ENCODE data around the gene FAM8A1. TPM values are rescaled to one million over a fixed set of nuclear protein-coding genes. Genes with fewer than 3 reads are reported as not detected.

Gene FAM8A1
- total and polyA plus RNA-seq, 2 of the 13 experiments (the other 11 are each of a cell fraction or from before 2014, with no cell fraction given) = 30.5 to 34.3 TPM

DNA sequence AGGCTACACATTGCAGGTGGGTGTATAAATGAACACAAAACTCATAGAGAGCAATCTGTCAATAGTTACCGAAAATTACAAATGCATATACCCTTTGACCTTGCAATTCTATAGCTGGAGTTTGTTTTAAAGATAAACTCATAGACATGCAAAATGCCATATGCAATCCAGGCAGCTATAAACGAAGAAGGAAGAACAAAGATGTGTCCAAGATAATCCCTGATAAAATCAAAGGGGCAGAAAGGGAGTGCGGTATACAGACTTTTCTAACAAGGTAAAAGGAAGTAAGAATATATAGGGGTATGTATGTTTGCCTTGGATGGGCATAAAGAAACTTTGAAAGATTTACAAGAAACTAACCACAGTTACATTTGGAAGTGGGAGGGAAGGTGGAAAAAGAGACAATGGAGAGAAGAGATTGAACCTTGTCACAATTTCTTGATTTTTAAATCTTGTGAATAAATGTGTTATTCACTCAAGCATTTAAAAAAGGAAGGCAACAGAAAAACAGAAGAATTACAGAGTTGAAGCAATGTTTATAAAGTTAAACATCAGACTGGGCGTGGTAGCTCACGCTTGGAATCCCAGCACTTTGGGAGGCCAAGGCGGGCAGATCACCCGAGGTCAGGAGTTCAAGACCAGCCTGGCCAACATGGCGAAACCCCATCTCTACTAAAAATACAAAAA lies 29.9 kb downstream of the FAM8A1 start:
- ChIA-PET POLR2A (interaction anchor here (1.4 kb wide), 1 partner anchor 30 kb away, joined by 5 read pairs; the partner anchor contains the start of gene FAM8A1), CTCF (ENCODE audit: low intra/inter-chr PET ratio, low total read pairs) (no interaction called here)
- Histone ChIP-seq H3K4me1 (ENCODE audit: insufficient read depth, low read length) (peaks cover 19% of the 10 kb centered on the region), H3K36me3 (replicated peaks in 1 of 2; ENCODE audit: control insufficient read depth in 1 of 2, insufficient read depth in 2 of 2, low read length in 2 of 2) (peaks cover 16 to 79% of the 10 kb centered on the region in 2 experiments), H3K4me3 (replicated peaks in 1 of 3; ENCODE audit: insufficient read depth in 1 of 3, low read depth in 2 of 3, low read length in 3 of 3) (no peak overlapping the region), H4K20me1 (ENCODE audit: insufficient read depth, low read length) (no peaks in the 10 kb centered on the region), H3K9ac (ENCODE audit: insufficient read depth, low read depth, low read length) (no peak overlapping the region), H3K27me3 (ENCODE audit: control insufficient read depth in 1 of 2, insufficient read depth in 2 of 2, low read length in 2 of 2) (no peaks in the 10 kb centered on the region), H3K4me2 (ENCODE audit: low read depth, low read length) (no peak overlapping the region), H2AFZ (ENCODE audit: low read length) (no peak overlapping the region), H3K9me3 (ENCODE audit: low read length) (no peaks in the 10 kb centered on the region), H3K79me2 (ENCODE audit: insufficient read depth, low read length) (no peaks in the 10 kb centered on the region), H3K27ac (ENCODE audit: extremely low read length, insufficient read depth, low read length) (no peak overlapping the region)
- TF ChIP-seq, protein P1, sequence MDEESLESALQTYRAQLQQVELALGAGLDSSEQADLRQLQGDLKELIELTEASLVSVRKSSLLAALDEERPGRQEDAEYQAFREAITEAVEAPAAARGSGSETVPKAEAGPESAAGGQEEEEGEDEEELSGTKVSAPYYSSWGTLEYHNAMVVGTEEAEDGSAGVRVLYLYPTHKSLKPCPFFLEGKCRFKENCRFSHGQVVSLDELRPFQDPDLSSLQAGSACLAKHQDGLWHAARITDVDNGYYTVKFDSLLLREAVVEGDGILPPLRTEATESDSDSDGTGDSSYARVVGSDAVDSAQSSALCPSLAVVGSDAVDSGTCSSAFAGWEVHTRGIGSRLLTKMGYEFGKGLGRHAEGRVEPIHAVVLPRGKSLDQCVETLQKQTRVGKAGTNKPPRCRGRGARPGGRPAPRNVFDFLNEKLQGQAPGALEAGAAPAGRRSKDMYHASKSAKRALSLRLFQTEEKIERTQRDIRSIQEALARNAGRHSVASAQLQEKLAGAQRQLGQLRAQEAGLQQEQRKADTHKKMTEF (CRISPR knock-in tag; IDR thresholded peaks at IDR 0.05) = 0 out of 2 replicates have a peak, but pooled peaks have one; percentile 37
- TF ChIP-seq ZMYM4 (CRISPR knock-in tag; IDR thresholded peaks at IDR 0.05) (0 out of 2 replicates have a peak, but pooled peaks have one; percentile 23), ZNF879 (CRISPR knock-in tag; IDR thresholded peaks at IDR 0.05) (no peak), BCL6 (CRISPR knock-in tag; IDR thresholded peaks at IDR 0.05) (0 out of 2 replicates have a peak, but pooled peaks have one; percentile 6)
- no peak for DNase-seq (ENCODE audit: low spot score)
- no peak for ATAC-seq
- intact Hi-C loops (cut with micrococcal nuclease; ENCODE audit: unreplicated experiment) (no loop called here), in situ Hi-C loops (cut with HindIII; ENCODE audit: extremely low pct_ligation_motif_present, low pct_unique_long_range_greater_than_20kb) (no loop called here)
- no TSS peak for BruUV-seq (replicated peaks)
- 84% methylated on average over 8 of the region's 8 CpGs for WGBS (ENCODE audit: low lambda C conversion rate)
- FAIRE-seq = no peak

DNA sequence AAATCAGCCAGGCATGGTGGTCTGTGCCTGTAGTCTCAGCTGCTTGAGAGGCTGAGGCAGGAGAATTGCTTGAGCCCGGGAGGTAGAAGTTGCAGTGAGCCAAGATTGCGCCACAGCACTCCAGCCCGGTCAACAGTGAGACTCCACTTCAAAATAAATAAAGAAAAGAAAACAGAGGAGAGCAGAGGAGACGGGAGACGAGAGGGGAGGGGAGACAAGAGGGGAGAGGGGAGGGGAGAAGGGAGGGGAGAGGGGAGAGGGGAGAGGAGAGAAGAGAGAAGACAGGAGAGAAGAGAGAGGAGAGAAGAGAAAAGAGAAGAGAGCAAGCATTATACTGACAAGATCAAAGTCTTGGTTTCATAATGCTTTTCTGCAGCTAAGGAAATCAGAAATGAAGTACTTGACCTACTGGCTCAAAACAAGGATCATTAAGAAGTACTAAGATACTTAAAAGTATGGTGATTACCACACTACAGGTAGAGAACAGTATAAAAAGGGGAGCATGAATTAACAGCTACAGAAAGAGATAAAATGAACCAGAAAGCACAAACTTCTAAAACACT lies 30.5 kb downstream of the FAM8A1 start:
- no peak overlapping the region for H3K27ac ChIP-seq (ENCODE audit: extremely low read length, insufficient read depth, low read length)
- peaks cover 19% of the 10 kb centered on the region for H3K4me1 ChIP-seq (ENCODE audit: insufficient read depth, low read length)
- H3K9me3 ChIP-seq (ENCODE audit: low read length) = no peaks in the 10 kb centered on the region
- ATAC-seq = peak; percentile 60
- H4K20me1 ChIP-seq (ENCODE audit: insufficient read depth, low read length) = no peaks in the 10 kb centered on the region
- no peaks in the 10 kb centered on the region for H3K27me3 ChIP-seq (ENCODE audit: control insufficient read depth in 1 of 2, insufficient read depth in 2 of 2, low read length in 2 of 2)
- intact Hi-C loops (cut with micrococcal nuclease; ENCODE audit: unreplicated experiment) (no loop called here), in situ Hi-C loops (cut with HindIII; ENCODE audit: extremely low pct_ligation_motif_present, low pct_unique_long_range_greater_than_20kb) (no loop called here)
- H3K4me3 ChIP-seq (replicated peaks in 1 of 3; ENCODE audit: insufficient read depth in 1 of 3, low read depth in 2 of 3, low read length in 3 of 3) = no peak overlapping the region
- no peak overlapping the region for H3K4me2 ChIP-seq (ENCODE audit: low read depth, low read length)
- no peak overlapping the region for H3K9ac ChIP-seq (ENCODE audit: insufficient read depth, low read depth, low read length)
- CTCF ChIA-PET (ENCODE audit: low intra/inter-chr PET ratio, low total read pairs) = no interaction called here
- H2AFZ ChIP-seq (ENCODE audit: low read length) = no peak overlapping the region
- peak; percentile 21 for DNase-seq (ENCODE audit: low spot score)
- H3K36me3 ChIP-seq (replicated peaks in 1 of 2; ENCODE audit: control insufficient read depth in 1 of 2, insufficient read depth in 2 of 2, low read length in 2 of 2) = peaks cover 19 to 77% of the 10 kb centered on the region in 2 experiments
- POLR2A ChIA-PET = interaction anchor here (1.4 kb wide), 1 partner anchor 30 kb away, joined by 5 read pairs; the partner anchor contains the start of gene FAM8A1
- BruUV-seq (replicated peaks) = no TSS peak
- peak; percentile 26 for FAIRE-seq
- WGBS (ENCODE audit: low lambda C conversion rate) = 26% methylated on average over 5 of the region's 5 CpGs
- no peaks in the 10 kb centered on the region for H3K79me2 ChIP-seq (ENCODE audit: insufficient read depth, low read length)
- TF ChIP-seq, protein P2, sequence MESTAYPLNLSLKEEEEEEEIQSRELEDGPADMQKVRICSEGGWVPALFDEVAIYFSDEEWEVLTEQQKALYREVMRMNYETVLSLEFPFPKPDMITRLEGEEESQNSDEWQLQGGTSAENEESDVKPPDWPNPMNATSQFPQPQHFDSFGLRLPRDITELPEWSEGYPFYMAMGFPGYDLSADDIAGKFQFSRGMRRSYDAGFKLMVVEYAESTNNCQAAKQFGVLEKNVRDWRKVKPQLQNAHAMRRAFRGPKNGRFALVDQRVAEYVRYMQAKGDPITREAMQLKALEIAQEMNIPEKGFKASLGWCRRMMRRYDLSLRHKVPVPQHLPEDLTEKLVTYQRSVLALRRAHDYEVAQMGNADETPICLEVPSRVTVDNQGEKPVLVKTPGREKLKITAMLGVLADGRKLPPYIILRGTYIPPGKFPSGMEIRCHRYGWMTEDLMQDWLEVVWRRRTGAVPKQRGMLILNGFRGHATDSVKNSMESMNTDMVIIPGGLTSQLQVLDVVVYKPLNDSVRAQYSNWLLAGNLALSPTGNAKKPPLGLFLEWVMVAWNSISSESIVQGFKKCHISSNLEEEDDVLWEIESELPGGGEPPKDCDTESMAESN (CRISPR knock-in tag; conservative IDR thresholded peaks at IDR 0.05) = peak; percentile 69; the same call in 1 of the 2 replicates
- TF ChIP-seq TGIF2 (CRISPR knock-in tag; IDR thresholded peaks at IDR 0.05) (no peak), HOXA7 (CRISPR knock-in tag; IDR thresholded peaks at IDR 0.05) (no peak), ZNF230 (CRISPR knock-in tag; IDR thresholded peaks at IDR 0.05) (no peak), REPIN1 (CRISPR knock-in tag; IDR thresholded peaks at IDR 0.05; ENCODE audit: borderline replicate concordance, low read depth) (no peak)
- TF ChIP-seq, protein P3, sequence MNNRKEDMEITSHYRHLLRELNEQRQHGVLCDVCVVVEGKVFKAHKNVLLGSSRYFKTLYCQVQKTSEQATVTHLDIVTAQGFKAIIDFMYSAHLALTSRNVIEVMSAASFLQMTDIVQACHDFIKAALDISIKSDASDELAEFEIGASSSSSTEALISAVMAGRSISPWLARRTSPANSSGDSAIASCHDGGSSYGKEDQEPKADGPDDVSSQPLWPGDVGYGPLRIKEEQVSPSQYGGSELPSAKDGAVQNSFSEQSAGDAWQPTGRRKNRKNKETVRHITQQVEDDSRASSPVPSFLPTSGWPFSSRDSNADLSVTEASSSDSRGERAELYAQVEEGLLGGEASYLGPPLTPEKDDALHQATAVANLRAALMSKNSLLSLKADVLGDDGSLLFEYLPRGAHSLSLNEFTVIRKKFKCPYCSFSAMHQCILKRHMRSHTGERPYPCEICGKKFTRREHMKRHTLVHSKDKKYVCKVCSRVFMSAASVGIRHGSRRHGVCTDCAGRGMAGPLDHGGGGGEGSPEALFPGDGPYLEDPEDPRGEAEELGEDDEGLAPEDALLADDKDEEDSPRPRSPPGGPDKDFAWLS (CRISPR knock-in tag; IDR thresholded peaks at IDR 0.05; ENCODE audit: borderline replicate concordance) = no peak
